ENCODE results near the gene TUBA3E.

DNA sequence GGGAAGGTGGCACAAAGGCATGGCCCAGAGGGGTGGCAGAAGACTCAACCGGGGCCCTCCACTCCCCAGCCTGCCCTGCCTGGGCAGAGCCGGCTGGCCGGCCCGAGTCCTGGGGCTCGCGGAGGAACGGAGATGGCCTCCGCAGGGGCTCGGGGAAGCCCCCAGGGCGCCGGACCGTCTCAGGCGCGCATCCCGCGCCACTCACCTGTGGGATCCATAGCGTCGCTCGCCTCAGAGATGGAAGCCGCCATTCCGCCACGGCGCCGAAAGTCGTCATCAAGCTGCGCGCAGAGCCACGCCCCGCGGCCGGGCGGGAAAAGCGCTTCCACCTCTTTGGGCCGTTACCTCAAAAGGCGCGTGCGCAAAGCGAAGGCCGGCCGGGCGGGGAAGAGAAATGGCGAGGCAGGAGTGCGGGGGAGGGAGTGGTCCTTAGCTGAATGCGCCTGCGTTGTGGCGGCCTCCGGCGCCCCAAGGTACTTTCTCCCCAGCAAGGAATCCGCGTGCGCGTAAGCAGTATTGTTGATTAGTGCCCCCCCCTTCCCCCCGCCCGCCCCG is 16.8 kb downstream of the TUBA3E start, which contains the start of gene SMPD4:
- TF ChIP-seq, protein P1, sequence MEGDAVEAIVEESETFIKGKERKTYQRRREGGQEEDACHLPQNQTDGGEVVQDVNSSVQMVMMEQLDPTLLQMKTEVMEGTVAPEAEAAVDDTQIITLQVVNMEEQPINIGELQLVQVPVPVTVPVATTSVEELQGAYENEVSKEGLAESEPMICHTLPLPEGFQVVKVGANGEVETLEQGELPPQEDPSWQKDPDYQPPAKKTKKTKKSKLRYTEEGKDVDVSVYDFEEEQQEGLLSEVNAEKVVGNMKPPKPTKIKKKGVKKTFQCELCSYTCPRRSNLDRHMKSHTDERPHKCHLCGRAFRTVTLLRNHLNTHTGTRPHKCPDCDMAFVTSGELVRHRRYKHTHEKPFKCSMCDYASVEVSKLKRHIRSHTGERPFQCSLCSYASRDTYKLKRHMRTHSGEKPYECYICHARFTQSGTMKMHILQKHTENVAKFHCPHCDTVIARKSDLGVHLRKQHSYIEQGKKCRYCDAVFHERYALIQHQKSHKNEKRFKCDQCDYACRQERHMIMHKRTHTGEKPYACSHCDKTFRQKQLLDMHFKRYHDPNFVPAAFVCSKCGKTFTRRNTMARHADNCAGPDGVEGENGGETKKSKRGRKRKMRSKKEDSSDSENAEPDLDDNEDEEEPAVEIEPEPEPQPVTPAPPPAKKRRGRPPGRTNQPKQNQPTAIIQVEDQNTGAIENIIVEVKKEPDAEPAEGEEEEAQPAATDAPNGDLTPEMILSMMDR (IDR thresholded peaks at IDR 0.05): no peak
- no peak for TF ChIP-seq POLR2A (IDR thresholded peaks at IDR 0.05)
